Astrocyte (in vitro differentiated cells and primary cell): ENCODE measurements around the gene HMX1.

Experiments used
- EZH2 ChIP-seq: IDR thresholded peaks from 2 replicates; pipeline ENCODE4 v1.6.1; 2012; ENCODE audit warnings: mild to moderate bottlenecking, low read length, inconsistent platforms; ENCODE audit not compliant: insufficient read depth
- TF ChIP-seq, protein P1 (sequence below): IDR thresholded peaks from 2 replicates; pipeline ENCODE4 v1.5.1; 2011; ENCODE audit warnings: low read depth, mild to moderate bottlenecking, inconsistent platforms, low read length, moderate library complexity; ENCODE audit not compliant: insufficient read depth

DNA sequence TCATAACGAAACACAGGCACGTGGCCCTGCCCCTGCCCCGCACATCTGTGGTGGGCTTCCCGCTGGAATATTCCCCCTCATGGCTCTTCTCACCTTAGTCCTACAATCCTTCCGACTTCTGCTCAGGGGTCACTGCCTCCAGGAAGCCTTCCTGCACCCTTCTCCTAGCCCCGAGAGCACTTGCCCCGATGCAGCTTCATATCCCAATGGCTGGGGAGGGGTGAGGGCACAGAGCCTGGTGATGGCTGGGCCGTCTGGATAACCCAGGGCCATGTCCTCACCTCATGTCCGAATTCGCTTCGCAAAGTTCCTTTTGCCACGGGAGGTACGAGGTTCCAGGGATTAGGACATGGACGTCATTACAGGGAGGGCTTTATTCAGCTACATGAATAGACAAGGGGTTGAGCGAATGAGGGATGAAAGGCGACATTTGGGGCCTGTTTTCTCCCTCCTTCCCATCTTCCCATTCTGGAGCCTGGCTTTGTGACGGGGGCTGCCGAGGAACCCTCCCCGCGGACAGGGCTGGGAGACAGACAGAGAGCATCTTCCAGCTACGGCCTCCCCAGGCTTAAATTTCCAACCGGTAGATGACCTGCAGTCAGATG is 35.5 kb upstream of the HMX1 start:
- no peak for TF ChIP-seq EZH2
- TF ChIP-seq, protein P1, sequence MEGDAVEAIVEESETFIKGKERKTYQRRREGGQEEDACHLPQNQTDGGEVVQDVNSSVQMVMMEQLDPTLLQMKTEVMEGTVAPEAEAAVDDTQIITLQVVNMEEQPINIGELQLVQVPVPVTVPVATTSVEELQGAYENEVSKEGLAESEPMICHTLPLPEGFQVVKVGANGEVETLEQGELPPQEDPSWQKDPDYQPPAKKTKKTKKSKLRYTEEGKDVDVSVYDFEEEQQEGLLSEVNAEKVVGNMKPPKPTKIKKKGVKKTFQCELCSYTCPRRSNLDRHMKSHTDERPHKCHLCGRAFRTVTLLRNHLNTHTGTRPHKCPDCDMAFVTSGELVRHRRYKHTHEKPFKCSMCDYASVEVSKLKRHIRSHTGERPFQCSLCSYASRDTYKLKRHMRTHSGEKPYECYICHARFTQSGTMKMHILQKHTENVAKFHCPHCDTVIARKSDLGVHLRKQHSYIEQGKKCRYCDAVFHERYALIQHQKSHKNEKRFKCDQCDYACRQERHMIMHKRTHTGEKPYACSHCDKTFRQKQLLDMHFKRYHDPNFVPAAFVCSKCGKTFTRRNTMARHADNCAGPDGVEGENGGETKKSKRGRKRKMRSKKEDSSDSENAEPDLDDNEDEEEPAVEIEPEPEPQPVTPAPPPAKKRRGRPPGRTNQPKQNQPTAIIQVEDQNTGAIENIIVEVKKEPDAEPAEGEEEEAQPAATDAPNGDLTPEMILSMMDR, result no peak
